Astrocyte (in vitro differentiated cells and primary cell): Measurements from ENCODE around the gene UNC79. TPM values are rescaled to one million over a fixed set of nuclear protein-coding genes. Genes with fewer than 3 reads are reported as not detected.

ENCODE experiments used
- DNase-seq: peaks from one replicate; pipeline ENCODE4 v3.0.0-alpha.2; 2010; ENCODE audit warnings: low read depth
- FAIRE-seq: peaks from 2 replicates; lab custom pipeline; 2011; peaks lifted over from hg19 to GRCh38; lab: Jason Lieb, UNC
- H2AFZ ChIP-seq: 2 replicates; pipeline ENCODE4 v1.6.0; 2012; ENCODE audit warnings: low read depth, low read length, inconsistent platforms
- H3K27ac ChIP-seq: 2 replicates; pipeline ENCODE4 v1.5.1; 2011; ENCODE audit warnings: low read depth, low read length, inconsistent platforms
- H3K27me3 ChIP-seq: 2 replicates; pipeline ENCODE4 v1.6.0; 2011; ENCODE audit warnings: low read length, inconsistent platforms; ENCODE audit not compliant: insufficient read depth
- H3K36me3 ChIP-seq: 2 replicates; pipeline ENCODE4 v1.5.1; 2011; ENCODE audit warnings: low read length, inconsistent platforms; ENCODE audit not compliant: insufficient read depth
- H3K4me1 ChIP-seq: 2 replicates; pipeline ENCODE4 v1.5.1; 2011; ENCODE audit warnings: low read length, inconsistent platforms; ENCODE audit not compliant: insufficient read depth
- H3K4me2 ChIP-seq: 2 replicates; pipeline ENCODE4 v1.6.0; 2012; ENCODE audit warnings: low read length, inconsistent platforms
- H3K4me3 ChIP-seq: 2 replicates; pipeline ENCODE4 v1.5.1; 2011; ENCODE audit warnings: low read depth, mild to moderate bottlenecking, low read length, inconsistent platforms; ENCODE audit not compliant: insufficient read depth
- H3K79me2 ChIP-seq: 2 replicates; pipeline ENCODE4 v1.6.0; 2012; ENCODE audit warnings: mild to moderate bottlenecking, low read length, inconsistent platforms; ENCODE audit not compliant: insufficient read depth
- H3K9ac ChIP-seq: 2 replicates; pipeline ENCODE4 v1.6.0; 2012; ENCODE audit warnings: mild to moderate bottlenecking, low read length, inconsistent platforms
- H3K9me3 ChIP-seq: 2 replicates; pipeline ENCODE4 v1.5.1; 2012; ENCODE audit warnings: low read depth, mild to moderate bottlenecking, low read length, inconsistent platforms; ENCODE audit not compliant: insufficient read depth
- H4K20me1 ChIP-seq: 2 replicates; pipeline ENCODE4 v1.6.0; 2012; ENCODE audit warnings: low read length, inconsistent platforms; ENCODE audit not compliant: insufficient read depth
- H3K27ac Mint-ChIP-seq: one replicate; pipeline ENCODE4 v1.8.0; 2021; ENCODE audit warnings: mild to moderate bottlenecking, mixed read lengths; ENCODE audit not compliant: unreplicated experiment
- H3K27me3 Mint-ChIP-seq: one replicate; pipeline ENCODE4 v1.8.0; 2021; ENCODE audit warnings: low read depth, mixed read lengths; ENCODE audit not compliant: unreplicated experiment
- H3K36me3 Mint-ChIP-seq: one replicate; pipeline ENCODE4 v1.8.0; 2021; ENCODE audit warnings: low read depth, mixed read lengths; ENCODE audit not compliant: unreplicated experiment
- H3K4me1 Mint-ChIP-seq: one replicate; pipeline ENCODE4 v1.8.0; 2021; ENCODE audit warnings: low read depth, mixed read lengths; ENCODE audit not compliant: unreplicated experiment
- H3K4me3 Mint-ChIP-seq: one replicate; pipeline ENCODE4 v1.8.0; 2021; ENCODE audit warnings: mild to moderate bottlenecking, moderate library complexity, mixed read lengths; ENCODE audit not compliant: unreplicated experiment
- H3K9me3 Mint-ChIP-seq: one replicate; pipeline ENCODE4 v1.8.0; 2021; ENCODE audit warnings: mild to moderate bottlenecking, mixed read lengths; ENCODE audit not compliant: unreplicated experiment
- CTCF ChIP-seq: IDR thresholded peaks from 2 replicates; pipeline ENCODE4 v1.5.1; 2011; ENCODE audit warnings: low read depth, mild to moderate bottlenecking, inconsistent platforms, low read length, moderate library complexity; ENCODE audit not compliant: insufficient read depth
- EZH2 ChIP-seq: IDR thresholded peaks from 2 replicates; pipeline ENCODE4 v1.6.1; 2012; ENCODE audit warnings: mild to moderate bottlenecking, low read length, inconsistent platforms; ENCODE audit not compliant: insufficient read depth
- total RNA-seq: library from RNA; stranded (reverse); gene quantifications from 2 replicates; pipeline ENCODE4 v1.2.1, GENCODE V29; 2021

Gene UNC79
- total RNA-seq, 1 donor from 2014 or later: 0.66 TPM

GRCh38 chr14:93719256-93719655 is 288.5 kb downstream of the UNC79 start:
- H3K27me3 Mint-ChIP-seq: peaks cover 26% of the 10 kb centered on the region
- no peak overlapping the region for H3K9ac ChIP-seq
- H2AFZ ChIP-seq: no peak overlapping the region
- TF ChIP-seq EZH2 (no peak), CTCF (no peak)
- FAIRE-seq (no peak), DNase-seq (no peak)
- H3K4me3 Mint-ChIP-seq: no peak overlapping the region
- no peaks in the 10 kb centered on the region for H3K9me3 ChIP-seq
- H3K27ac ChIP-seq: no peak overlapping the region
- H3K9me3 Mint-ChIP-seq: peaks cover 2% of the 10 kb centered on the region
- no peaks in the 10 kb centered on the region for H4K20me1 ChIP-seq
- H3K4me2 ChIP-seq: no peak overlapping the region
- no peaks in the 10 kb centered on the region for H3K36me3 Mint-ChIP-seq
- peaks cover 3% of the 10 kb centered on the region for H3K4me1 Mint-ChIP-seq
- H3K4me1 ChIP-seq: no peaks in the 10 kb centered on the region
- no peaks in the 10 kb centered on the region for H3K36me3 ChIP-seq
- no peaks in the 10 kb centered on the region for H3K79me2 ChIP-seq
- no peak overlapping the region for H3K4me3 ChIP-seq
- H3K27me3 ChIP-seq: no peaks in the 10 kb centered on the region
- H3K27ac Mint-ChIP-seq: no peak overlapping the region

GRCh38 chr14:93720076-93720815 is 289.5 kb downstream of the UNC79 start:
- Mint-ChIP-seq H3K27me3 (peaks cover 25% of the 10 kb centered on the region), H3K9me3 (peaks cover 2% of the 10 kb centered on the region), H3K4me1 (peaks cover 3% of the 10 kb centered on the region), H3K4me3 (no peak overlapping the region), H3K27ac (no peak overlapping the region), H3K36me3 (no peaks in the 10 kb centered on the region)
- no peak overlapping the region for H3K4me3 ChIP-seq
- H3K36me3 ChIP-seq: no peaks in the 10 kb centered on the region
- H4K20me1 ChIP-seq: no peaks in the 10 kb centered on the region
- TF ChIP-seq CTCF: no peak
- no peak for TF ChIP-seq EZH2
- H3K4me2 ChIP-seq: no peak overlapping the region
- H3K4me1 ChIP-seq: no peaks in the 10 kb centered on the region
- DNase-seq: no peak
- H3K9me3 ChIP-seq: no peaks in the 10 kb centered on the region
- no peaks in the 10 kb centered on the region for H3K27me3 ChIP-seq
- no peak overlapping the region for H3K27ac ChIP-seq
- no peak for FAIRE-seq
- no peaks in the 10 kb centered on the region for H3K79me2 ChIP-seq
- H3K9ac ChIP-seq: no peak overlapping the region
- no peak overlapping the region for H2AFZ ChIP-seq

- Histone ChIP-seq H2AFZ (no peak overlapping the region), H3K9me3 (no peaks in the 10 kb centered on the region), H3K9ac (no peak overlapping the region), H3K79me2 (no peaks in the 10 kb centered on the region), H3K27ac (no peak overlapping the region), H3K4me3 (no peak overlapping the region), H4K20me1 (no peaks in the 10 kb centered on the region), H3K27me3 (no peaks in the 10 kb centered on the region), H3K4me1 (no peaks in the 10 kb centered on the region), H3K4me2 (no peak overlapping the region), H3K36me3 (no peaks in the 10 kb centered on the region)
- DNase-seq (no peak), FAIRE-seq (no peak)
- H3K27me3 Mint-ChIP-seq: peaks cover 22% of the 10 kb centered on the region
- peaks cover 3% of the 10 kb centered on the region for H3K4me1 Mint-ChIP-seq
- H3K36me3 Mint-ChIP-seq: no peaks in the 10 kb centered on the region
- H3K27ac Mint-ChIP-seq: no peak overlapping the region
- H3K4me3 Mint-ChIP-seq: no peak overlapping the region
- H3K9me3 Mint-ChIP-seq: peaks cover 2% of the 10 kb centered on the region
- no peak for TF ChIP-seq CTCF
- no peak for TF ChIP-seq EZH2
Observed at GRCh38 chr14:93720981-93721483, 290.3 kb downstream of the UNC79 start.
